ENCODE data around the gene CUL3. TPM values are rescaled to one million over a fixed set of nuclear protein-coding genes. Genes with fewer than 3 reads are reported as not detected.

CUL3 gene
- total RNA-seq, 1 donor from 2014 or later, result 16.1 TPM

DNA sequence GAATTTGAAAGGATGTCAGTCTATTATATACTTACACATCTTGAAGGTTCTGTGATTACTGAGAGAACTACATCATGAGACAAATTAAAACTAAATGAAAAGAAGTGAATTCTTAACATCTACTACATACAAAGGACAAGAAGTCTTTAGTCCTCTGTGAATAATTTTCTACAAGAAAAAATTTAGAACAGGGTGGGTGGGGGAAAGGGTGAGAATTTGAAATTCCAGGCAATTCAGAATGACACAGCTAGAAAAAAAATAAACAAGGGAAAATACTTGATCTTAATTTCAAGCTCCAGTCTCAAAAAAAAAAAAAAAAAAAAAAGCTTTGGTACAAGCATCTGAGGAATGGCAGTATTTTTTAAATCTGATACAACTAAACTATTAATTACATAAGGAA lies 15.5 kb downstream of the CUL3 start:
- TF ChIP-seq, protein P1, sequence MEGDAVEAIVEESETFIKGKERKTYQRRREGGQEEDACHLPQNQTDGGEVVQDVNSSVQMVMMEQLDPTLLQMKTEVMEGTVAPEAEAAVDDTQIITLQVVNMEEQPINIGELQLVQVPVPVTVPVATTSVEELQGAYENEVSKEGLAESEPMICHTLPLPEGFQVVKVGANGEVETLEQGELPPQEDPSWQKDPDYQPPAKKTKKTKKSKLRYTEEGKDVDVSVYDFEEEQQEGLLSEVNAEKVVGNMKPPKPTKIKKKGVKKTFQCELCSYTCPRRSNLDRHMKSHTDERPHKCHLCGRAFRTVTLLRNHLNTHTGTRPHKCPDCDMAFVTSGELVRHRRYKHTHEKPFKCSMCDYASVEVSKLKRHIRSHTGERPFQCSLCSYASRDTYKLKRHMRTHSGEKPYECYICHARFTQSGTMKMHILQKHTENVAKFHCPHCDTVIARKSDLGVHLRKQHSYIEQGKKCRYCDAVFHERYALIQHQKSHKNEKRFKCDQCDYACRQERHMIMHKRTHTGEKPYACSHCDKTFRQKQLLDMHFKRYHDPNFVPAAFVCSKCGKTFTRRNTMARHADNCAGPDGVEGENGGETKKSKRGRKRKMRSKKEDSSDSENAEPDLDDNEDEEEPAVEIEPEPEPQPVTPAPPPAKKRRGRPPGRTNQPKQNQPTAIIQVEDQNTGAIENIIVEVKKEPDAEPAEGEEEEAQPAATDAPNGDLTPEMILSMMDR (IDR thresholded peaks at IDR 0.05), result no peak
- H3K4me1 ChIP-seq, result peaks cover 0 to 23% of the 10 kb centered on the region in 2 donors
- intact Hi-C loops (cut with DNase I), result no loop called here

GRCh38 chr2:224565452-224566035 lies 19.6 kb downstream of the CUL3 start:
- Histone ChIP-seq H3K9me3 (no peaks in the 10 kb centered on the region), H3K4me1 (peaks cover 0 to 12% of the 10 kb centered on the region in 2 donors), H3K27ac (no peak overlapping the region), H3K27me3 (no peaks in the 10 kb centered on the region), H3K4me3 (no peak overlapping the region), H3K36me3 (no peaks in the 10 kb centered on the region)
- no peak for DNase-seq (ENCODE audit: low spot score in 2 of 2)
- intact Hi-C loops (cut with DNase I), result no loop called here
- TF ChIP-seq, protein P1 (IDR thresholded peaks at IDR 0.05), result no peak

More for the DNA sequence above, 15.5 kb downstream of the CUL3 start:
- H3K27ac ChIP-seq, result no peak overlapping the region
- no peaks in the 10 kb centered on the region for H3K9me3 ChIP-seq
- H3K4me3 ChIP-seq, result no peak overlapping the region
- no peaks in the 10 kb centered on the region for H3K27me3 ChIP-seq
- no peaks in the 10 kb centered on the region for H3K36me3 ChIP-seq
- DNase-seq (ENCODE audit: low spot score in 2 of 2), result no peak

DNA sequence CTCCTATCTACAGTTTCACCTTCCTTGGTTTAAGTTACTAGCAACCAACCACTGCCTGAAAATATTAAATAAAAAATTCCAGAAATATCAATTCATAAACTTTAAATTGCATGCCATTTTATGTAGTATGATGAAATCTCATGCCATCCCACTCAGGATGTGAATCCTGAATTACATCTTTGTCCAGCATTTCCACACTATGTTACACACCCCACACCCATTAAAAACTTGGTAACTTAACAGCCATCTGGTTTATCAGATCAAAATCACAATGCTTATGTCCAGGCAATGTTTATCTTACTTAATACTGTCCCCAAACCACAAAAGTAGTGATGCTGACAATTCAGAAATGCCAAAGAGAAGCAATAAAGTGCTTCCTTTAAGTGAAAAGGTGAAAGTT lies 21.6 kb downstream of the CUL3 start:
- DNase-seq (ENCODE audit: low spot score in 2 of 2), result no peak
- Histone ChIP-seq H3K4me3 (no peak overlapping the region), H3K4me1 (peaks cover 0 to 8% of the 10 kb centered on the region in 2 donors), H3K27ac (no peak overlapping the region), H3K9me3 (no peaks in the 10 kb centered on the region), H3K36me3 (no peaks in the 10 kb centered on the region), H3K27me3 (no peaks in the 10 kb centered on the region)
- intact Hi-C loops (cut with DNase I), result no loop called here
- TF ChIP-seq, protein P1 (IDR thresholded peaks at IDR 0.05), result no peak

DNA sequence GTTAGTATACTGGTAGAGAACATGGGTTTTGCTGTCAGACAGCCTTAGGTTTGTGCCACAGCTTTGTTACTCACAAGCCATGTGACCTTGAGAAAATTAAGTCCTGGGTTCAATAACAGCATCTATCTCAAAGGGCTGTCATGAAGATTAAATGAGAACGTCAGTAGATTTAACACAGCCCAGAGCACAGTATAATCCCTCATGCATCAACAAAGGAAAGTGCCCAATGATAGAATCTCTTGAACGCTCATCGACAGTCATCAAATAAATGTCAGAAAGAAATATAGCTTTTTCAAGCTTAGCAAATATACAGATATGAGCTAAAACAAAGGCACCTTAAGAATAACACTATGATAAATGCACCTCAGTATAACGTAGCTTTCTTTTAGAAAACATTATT lies 22.3 kb downstream of the CUL3 start:
- Histone ChIP-seq H3K27me3 (no peaks in the 10 kb centered on the region), H3K4me3 (no peak overlapping the region), H3K27ac (no peak overlapping the region), H3K36me3 (no peaks in the 10 kb centered on the region), H3K9me3 (no peaks in the 10 kb centered on the region), H3K4me1 (peaks cover 0 to 8% of the 10 kb centered on the region in 2 donors)
- intact Hi-C loops (cut with DNase I), result no loop called here
- TF ChIP-seq, protein P1 (IDR thresholded peaks at IDR 0.05), result no peak
- DNase-seq (ENCODE audit: low spot score in 2 of 2), result no peak

DNA sequence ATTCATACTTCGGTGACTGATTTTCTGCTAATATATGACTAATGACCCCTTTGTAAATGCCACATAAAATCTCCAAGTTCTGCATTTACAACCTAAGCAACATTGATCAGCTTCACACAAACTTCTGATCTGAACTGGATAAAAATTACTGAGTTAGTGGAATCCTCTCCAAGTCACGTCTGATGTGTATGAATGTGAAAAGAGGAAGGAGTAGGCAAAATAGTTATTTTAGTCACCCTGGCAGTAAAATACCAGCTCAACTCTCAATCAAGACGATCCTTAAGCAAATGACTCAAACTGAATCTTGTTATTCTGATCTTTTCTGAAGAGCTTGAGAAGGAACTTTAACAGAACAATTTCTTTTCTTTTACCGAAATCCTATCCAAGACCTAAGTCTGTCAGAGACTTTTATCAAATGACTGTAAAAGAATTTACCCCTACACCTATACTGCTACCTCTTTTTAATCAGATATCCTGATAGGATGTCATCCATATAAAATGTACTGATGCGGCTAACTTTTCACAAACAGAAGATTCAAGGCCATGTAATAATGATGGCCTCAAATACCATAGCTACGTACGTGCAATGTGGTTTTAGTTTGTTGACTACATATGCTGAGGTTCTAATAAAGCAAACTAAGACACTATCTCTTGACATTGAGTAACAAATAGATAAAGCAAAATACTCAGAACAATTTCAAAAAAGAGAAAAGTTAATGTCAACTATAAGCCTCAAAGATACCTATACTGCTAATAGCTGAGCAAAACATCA lies 23.7 kb downstream of the CUL3 start:
- intact Hi-C loops (cut with DNase I), result no loop called here
- H3K36me3 ChIP-seq, result no peaks in the 10 kb centered on the region
- H3K4me1 ChIP-seq, result peaks cover 0 to 8% of the 10 kb centered on the region in 2 donors

More for the DNA sequence above, 23.7 kb downstream of the CUL3 start:
- Histone ChIP-seq H3K4me3 (no peak overlapping the region), H3K9me3 (no peaks in the 10 kb centered on the region), H3K27me3 (no peaks in the 10 kb centered on the region), H3K27ac (no peak overlapping the region)
- no peak for DNase-seq (ENCODE audit: low spot score in 2 of 2)
- TF ChIP-seq, protein P1 (IDR thresholded peaks at IDR 0.05), result no peak

Measured in ascending aorta (tissue), 2 donors.